Peyer's patch (tissue), 4 donors: ENCODE results near the gene TRMT2A.

Experiments used
- CTCF ChIP-seq, 6 experiments: fragments of 450-650 bp in 4 of 6; fragments of 200-600 bp in 2 of 6; sonication (generic) in 1 of 6; IDR thresholded peaks; one replicate each; pipeline ENCODE4 v1.5.1; 2017 to 2019; ENCODE audit warnings: antibody characterized with exemption in 6 of 6, mild to moderate bottlenecking in 3 of 6, moderate library complexity in 1 of 6
- POLR2A ChIP-seq, 2 donors: fragments of 450-650 bp; IDR thresholded peaks; one replicate each; pipeline ENCODE4 v1.5.1; 2017; ENCODE audit warnings: antibody characterized with exemption in 2 of 2, mild to moderate bottlenecking in 2 of 2, moderate library complexity in 2 of 2

DNA sequence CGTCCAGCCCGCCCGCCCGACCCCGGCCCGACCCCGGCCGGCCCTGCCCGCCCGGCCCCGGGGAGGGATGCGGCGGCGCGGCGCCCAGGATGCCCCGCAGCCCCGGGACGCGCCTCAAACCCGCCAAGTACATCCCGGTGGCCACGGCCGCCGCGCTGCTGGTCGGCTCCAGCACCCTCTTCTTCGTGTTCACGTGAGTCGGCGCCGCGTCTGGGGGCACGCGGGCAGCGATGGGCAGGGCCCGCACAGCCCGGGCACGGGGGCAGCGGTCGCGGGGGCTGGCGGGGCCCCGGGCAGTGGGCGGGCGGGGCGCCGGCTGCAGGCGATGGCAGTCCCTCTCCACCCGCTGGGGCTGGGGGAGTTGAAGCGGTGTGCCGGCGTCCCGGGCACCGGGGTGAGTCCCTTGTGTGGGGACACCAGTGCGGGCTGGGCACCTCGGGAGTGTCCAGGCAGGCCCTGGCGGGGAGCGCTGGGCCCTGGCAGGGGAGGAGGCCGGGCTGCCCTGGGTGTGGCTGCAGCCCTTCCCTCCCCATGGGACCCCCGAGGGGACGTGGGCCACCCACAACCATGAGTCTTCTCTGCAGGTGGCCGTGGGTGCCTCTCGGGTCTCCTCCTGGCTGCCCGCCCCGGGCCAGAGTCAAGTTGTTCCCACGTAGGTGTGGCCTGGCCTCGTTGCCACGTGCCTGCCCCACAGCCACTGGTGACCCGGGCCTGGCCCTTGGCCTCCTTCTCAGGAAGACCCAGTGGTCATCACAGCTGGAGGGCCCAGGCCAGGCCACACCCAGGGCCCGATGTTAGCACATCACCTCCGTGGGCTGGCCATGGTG, 15.0 kb upstream of the TRMT2A start:
- TF ChIP-seq CTCF (IDR thresholded peaks at IDR 0.05) (no peak), POLR2A (IDR thresholded peaks at IDR 0.05) (no peak)
